ENCODE data around the gene CLRN2.

CLRN2 gene

DNA sequence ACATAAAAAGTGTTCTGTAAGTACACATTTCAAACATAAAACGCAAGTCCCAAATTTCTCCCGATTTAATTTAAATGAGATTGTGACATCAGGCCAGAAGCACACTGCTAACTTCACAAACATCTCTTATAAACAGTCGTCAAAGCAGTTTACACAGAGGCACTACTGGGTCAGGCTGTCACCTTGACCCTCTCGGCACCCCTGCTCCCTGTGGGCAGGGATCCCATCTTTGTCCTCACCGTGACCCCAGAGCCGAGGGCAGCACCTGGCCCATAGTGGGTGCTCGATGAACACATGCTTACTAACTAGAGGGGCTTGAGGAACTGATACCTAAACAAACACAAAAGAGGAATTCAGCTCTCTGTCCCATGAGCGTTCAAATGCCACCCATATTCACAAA lies 25.2 kb upstream of the CLRN2 start:
- Histone ChIP-seq H3K9me3 (no peaks in the 10 kb centered on the region), H3K36me3 (peaks cover 20% of the 10 kb centered on the region)

DNA sequence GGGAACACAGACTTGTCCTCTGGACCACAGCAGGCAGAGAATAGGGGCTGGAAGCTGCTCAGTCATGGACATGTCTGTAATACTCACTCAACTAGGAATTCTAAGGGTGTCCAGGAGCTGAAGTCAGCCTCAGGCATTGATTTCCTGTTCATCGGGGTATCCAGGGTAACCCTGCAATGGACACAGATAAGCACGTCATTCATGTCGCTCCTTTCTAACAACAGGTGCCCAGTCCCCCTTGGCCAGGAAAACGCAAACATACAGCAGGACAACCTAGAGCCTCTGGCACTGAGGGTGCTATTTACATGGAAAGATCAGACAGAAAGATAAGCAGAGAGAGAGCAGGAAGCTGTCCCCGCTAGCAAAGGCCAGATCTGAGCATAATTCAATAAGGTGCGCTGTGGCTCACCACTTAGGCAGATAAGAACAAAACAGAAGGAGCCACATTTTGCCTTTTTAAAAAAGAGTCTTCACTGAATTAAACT lies 24.3 kb upstream of the CLRN2 start:
- no peaks in the 10 kb centered on the region for H3K27me3 ChIP-seq

More for the DNA sequence above, 25.2 kb upstream of the CLRN2 start:
- Histone ChIP-seq H3K4me3 (ENCODE audit: low read depth in 1 of 2, low read length in 1 of 2) (no peak overlapping the region), H3K4me1 (ENCODE audit: control insufficient read depth in 1 of 2, insufficient read depth in 1 of 2, low read depth in 1 of 2, low read length in 1 of 2) (no peaks in the 10 kb centered on the region), H3K27me3 (no peaks in the 10 kb centered on the region), H3K27ac (no peak overlapping the region)
- TF ChIP-seq, protein P1, sequence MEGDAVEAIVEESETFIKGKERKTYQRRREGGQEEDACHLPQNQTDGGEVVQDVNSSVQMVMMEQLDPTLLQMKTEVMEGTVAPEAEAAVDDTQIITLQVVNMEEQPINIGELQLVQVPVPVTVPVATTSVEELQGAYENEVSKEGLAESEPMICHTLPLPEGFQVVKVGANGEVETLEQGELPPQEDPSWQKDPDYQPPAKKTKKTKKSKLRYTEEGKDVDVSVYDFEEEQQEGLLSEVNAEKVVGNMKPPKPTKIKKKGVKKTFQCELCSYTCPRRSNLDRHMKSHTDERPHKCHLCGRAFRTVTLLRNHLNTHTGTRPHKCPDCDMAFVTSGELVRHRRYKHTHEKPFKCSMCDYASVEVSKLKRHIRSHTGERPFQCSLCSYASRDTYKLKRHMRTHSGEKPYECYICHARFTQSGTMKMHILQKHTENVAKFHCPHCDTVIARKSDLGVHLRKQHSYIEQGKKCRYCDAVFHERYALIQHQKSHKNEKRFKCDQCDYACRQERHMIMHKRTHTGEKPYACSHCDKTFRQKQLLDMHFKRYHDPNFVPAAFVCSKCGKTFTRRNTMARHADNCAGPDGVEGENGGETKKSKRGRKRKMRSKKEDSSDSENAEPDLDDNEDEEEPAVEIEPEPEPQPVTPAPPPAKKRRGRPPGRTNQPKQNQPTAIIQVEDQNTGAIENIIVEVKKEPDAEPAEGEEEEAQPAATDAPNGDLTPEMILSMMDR (IDR thresholded peaks at IDR 0.05), result no peak

DNA sequence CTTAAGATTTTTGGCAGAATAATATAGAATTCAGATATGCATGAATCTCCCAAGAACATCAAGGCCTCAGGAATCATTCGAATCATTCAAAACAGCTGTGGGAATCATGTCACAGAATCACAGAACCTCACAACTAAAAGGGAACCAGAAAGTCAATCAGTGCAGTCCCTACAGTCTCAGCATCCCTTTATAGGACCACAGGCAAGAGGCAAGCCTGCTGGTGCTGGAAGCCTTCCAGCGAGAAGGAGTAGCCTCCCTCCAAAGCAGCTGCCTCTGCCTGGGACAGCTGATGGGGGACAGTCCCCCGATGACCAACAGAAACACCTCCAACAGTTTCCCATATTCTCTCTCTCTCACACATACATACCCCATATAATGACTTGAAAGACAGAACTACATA lies 23.8 kb upstream of the CLRN2 start:
- H3K36me3 ChIP-seq, result peaks cover 20% of the 10 kb centered on the region
- H3K27me3 ChIP-seq, result no peaks in the 10 kb centered on the region
- TF ChIP-seq, protein P1 (IDR thresholded peaks at IDR 0.05), result no peak
- no peak overlapping the region for H3K27ac ChIP-seq
- no peaks in the 10 kb centered on the region for H3K9me3 ChIP-seq
- no peak overlapping the region for H3K4me3 ChIP-seq (ENCODE audit: low read depth in 1 of 2, low read length in 1 of 2)
- H3K4me1 ChIP-seq (ENCODE audit: control insufficient read depth in 1 of 2, insufficient read depth in 1 of 2, low read depth in 1 of 2, low read length in 1 of 2), result no peaks in the 10 kb centered on the region

More for the DNA sequence above, 24.3 kb upstream of the CLRN2 start:
- Histone ChIP-seq H3K4me3 (ENCODE audit: low read depth in 1 of 2, low read length in 1 of 2) (no peak overlapping the region), H3K9me3 (no peaks in the 10 kb centered on the region), H3K27ac (no peak overlapping the region), H3K4me1 (ENCODE audit: control insufficient read depth in 1 of 2, insufficient read depth in 1 of 2, low read depth in 1 of 2, low read length in 1 of 2) (no peaks in the 10 kb centered on the region), H3K36me3 (peaks cover 20% of the 10 kb centered on the region)
- TF ChIP-seq, protein P1 (IDR thresholded peaks at IDR 0.05), result no peak

- TF ChIP-seq, protein P1 (IDR thresholded peaks at IDR 0.05), result no peak
- no peaks in the 10 kb centered on the region for H3K27me3 ChIP-seq
- no peak overlapping the region for H3K27ac ChIP-seq
- H3K36me3 ChIP-seq, result peaks cover 15% of the 10 kb centered on the region
- no peaks in the 10 kb centered on the region for H3K9me3 ChIP-seq
- H3K4me1 ChIP-seq (ENCODE audit: control insufficient read depth in 1 of 2, insufficient read depth in 1 of 2, low read depth in 1 of 2, low read length in 1 of 2), result no peaks in the 10 kb centered on the region
- no peak overlapping the region for H3K4me3 ChIP-seq (ENCODE audit: low read depth in 1 of 2, low read length in 1 of 2)
Observed at GRCh38 chr4:17492058-17492741, 22.8 kb upstream of the CLRN2 start.

DNA sequence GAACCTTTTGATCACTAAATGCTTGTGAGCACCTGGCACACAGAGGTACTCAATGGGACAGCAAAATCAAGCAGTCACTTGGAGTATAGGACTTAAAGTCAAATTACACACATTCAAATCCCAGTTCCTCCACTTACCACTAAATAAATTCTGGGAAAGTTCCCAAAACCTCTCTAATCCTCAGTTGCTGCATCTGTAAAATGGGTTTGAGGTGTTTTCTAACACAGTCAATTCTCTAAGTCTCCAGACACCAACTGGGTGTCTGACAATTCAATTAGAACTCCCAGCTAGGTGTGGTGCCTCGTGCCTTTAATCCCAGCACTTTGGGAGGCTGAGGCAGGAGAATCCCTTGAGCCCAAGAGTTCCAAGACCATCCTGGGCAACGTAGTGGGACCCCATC lies 22.1 kb upstream of the CLRN2 start:
- Histone ChIP-seq H3K27ac (no peak overlapping the region), H3K4me3 (ENCODE audit: low read depth in 1 of 2, low read length in 1 of 2) (no peak overlapping the region), H3K9me3 (no peaks in the 10 kb centered on the region), H3K36me3 (peaks cover 15% of the 10 kb centered on the region), H3K4me1 (ENCODE audit: control insufficient read depth in 1 of 2, insufficient read depth in 1 of 2, low read depth in 1 of 2, low read length in 1 of 2) (no peaks in the 10 kb centered on the region), H3K27me3 (no peaks in the 10 kb centered on the region)
- TF ChIP-seq, protein P1 (IDR thresholded peaks at IDR 0.05), result no peak

All from neutrophil (primary cell).